Measurements from ENCODE around the gene IL23R.
"Not testable (repeated sequence)": the region's sequence is repeated elsewhere in the genome, so short reads cannot be mapped to it uniquely, and the experiment has no call there.

Gene IL23R

DNA sequence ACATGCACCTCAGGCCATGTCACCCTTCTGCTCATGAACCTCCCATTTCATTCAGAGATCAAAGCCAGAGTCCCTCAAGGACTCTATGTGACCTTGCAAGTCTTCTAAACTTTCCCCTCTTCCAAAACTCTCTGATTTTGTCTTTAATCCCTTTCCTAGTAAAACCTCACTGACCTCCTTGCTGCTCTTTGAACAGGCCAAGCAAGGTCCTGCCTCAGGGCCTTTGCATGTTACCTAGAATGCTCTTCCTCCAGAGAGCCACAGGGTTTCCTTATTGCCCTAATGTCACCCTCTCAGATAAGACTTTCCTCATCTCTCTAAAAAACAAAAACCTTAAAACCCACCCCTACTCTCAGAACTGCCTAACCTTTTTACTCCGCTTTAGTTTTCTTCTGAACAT lies 26.6 kb downstream of the IL23R start:
- CTCF ChIA-PET: interaction anchor here (1.1 to 1.8 kb wide), 3 partner anchors 19 to 21 kb away, joined by 3 to 9 read pairs (median 3); no protein-coding TSS in a partner anchor
- DNase-seq (ENCODE audit: low read depth, low spot score): no peak

GRCh38 chr1:67193704-67194103 lies 27.4 kb downstream of the IL23R start:
- POLR2A ChIA-PET: no interaction called here
- CTCF ChIA-PET: interaction anchor here (1.1 to 1.6 kb wide), 2 partner anchors 18 to 21 kb away, joined by 3 read pairs; no protein-coding TSS in a partner anchor
- TF ChIP-seq, protein P1, sequence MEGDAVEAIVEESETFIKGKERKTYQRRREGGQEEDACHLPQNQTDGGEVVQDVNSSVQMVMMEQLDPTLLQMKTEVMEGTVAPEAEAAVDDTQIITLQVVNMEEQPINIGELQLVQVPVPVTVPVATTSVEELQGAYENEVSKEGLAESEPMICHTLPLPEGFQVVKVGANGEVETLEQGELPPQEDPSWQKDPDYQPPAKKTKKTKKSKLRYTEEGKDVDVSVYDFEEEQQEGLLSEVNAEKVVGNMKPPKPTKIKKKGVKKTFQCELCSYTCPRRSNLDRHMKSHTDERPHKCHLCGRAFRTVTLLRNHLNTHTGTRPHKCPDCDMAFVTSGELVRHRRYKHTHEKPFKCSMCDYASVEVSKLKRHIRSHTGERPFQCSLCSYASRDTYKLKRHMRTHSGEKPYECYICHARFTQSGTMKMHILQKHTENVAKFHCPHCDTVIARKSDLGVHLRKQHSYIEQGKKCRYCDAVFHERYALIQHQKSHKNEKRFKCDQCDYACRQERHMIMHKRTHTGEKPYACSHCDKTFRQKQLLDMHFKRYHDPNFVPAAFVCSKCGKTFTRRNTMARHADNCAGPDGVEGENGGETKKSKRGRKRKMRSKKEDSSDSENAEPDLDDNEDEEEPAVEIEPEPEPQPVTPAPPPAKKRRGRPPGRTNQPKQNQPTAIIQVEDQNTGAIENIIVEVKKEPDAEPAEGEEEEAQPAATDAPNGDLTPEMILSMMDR (IDR thresholded peaks at IDR 0.05; ENCODE audit: insufficient read depth, low read length, missing control alignments): no peak
- no peak for DNase-seq (ENCODE audit: low read depth, low spot score)
- no peak overlapping the region for H3K4me3 ChIP-seq (ENCODE audit: low read depth, low read length)

More for the DNA sequence above, 26.6 kb downstream of the IL23R start:
- H3K4me3 ChIP-seq (ENCODE audit: low read depth, low read length): no peak overlapping the region
- TF ChIP-seq, protein P1 (IDR thresholded peaks at IDR 0.05; ENCODE audit: insufficient read depth, low read length, missing control alignments): no peak
- POLR2A ChIA-PET: no interaction called here

- ChIA-PET POLR2A (no interaction called here), CTCF (interaction anchor here (1.1 to 1.6 kb wide), 2 partner anchors 17 to 20 kb away, joined by 3 read pairs; no protein-coding TSS in a partner anchor)
- no peak for DNase-seq (ENCODE audit: low read depth, low spot score)
- TF ChIP-seq, protein P1 (IDR thresholded peaks at IDR 0.05; ENCODE audit: insufficient read depth, low read length, missing control alignments): no peak
- H3K4me3 ChIP-seq (ENCODE audit: low read depth, low read length): no peak overlapping the region
Measured at GRCh38 chr1:67194209-67194863, 28.1 kb downstream of the IL23R start.

DNA sequence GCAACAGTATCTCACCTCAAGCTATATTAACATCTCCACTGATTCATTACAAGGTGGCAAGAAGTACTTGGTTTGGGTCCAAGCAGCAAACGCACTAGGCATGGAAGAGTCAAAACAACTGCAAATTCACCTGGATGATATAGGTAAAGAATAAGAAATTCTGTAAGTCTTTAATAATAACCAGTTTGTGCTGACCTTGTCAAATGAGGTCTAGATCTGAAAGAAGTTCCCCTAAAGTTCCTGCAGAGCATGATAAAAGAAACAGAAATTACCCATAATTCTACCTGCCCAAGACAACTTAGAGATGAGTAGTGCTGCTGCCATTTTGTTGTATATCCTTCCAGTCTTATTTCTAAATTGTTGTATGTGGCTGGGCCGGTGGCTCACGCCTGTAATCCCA lies 34.5 kb downstream of the IL23R start:
- TF ChIP-seq, protein P1 (IDR thresholded peaks at IDR 0.05; ENCODE audit: insufficient read depth, low read length, missing control alignments): no peak
- ChIA-PET CTCF (no interaction called here), POLR2A (no interaction called here)
- DNase-seq (ENCODE audit: low read depth, low spot score): no peak
- H3K4me3 ChIP-seq (ENCODE audit: low read depth, low read length): no peak overlapping the region

GRCh38 chr1:67201891-67202290 lies 35.6 kb downstream of the IL23R start:
- TF ChIP-seq, protein P1 (IDR thresholded peaks at IDR 0.05; ENCODE audit: insufficient read depth, low read length, missing control alignments): no peak
- ChIA-PET POLR2A (no interaction called here), CTCF (interaction anchor here (0.6 to 2.6 kb wide), 3 partner anchors 10 to 230 kb away, joined by 3 to 12 read pairs (median 8); no protein-coding TSS in a partner anchor)
- DNase-seq (ENCODE audit: low read depth, low spot score): no peak
- H3K4me3 ChIP-seq (ENCODE audit: low read depth, low read length): no peak overlapping the region

DNA sequence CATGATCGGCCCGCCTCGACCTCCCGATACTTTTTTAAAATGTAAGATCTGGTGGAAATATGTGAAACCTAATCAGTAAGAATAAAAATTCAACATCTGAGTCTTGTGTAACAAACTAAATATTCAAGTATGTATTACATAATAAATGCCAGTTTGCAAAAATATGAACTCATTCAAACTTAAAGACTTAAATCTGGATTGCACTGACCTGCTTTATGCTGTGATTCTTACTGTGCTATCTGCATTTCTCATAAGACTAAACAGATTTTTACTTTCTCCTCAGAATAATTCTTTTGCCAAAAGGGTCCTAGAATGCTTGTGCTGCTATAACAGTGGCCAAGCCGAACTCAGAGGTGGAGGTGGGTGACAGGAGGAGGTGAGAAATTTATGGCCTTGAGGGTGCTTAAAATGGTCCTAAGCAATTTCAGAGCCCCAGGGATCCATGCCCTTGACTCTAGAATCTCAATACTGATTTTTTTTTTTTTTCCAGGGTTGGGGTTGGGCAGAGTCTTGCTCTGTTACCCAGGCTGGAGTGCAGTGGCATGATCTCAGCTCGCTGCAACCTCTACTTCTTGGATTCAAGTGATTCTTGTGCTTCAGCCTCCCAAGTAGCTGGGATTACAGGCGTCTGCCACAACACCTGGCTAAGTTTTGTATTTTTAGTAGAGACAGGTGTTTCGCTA lies 38.2 kb downstream of the IL23R start:
- H3K4me3 ChIP-seq (ENCODE audit: low read depth, low read length): no peak overlapping the region
- POLR2A ChIA-PET: no interaction called here
- TF ChIP-seq, protein P1 (IDR thresholded peaks at IDR 0.05; ENCODE audit: insufficient read depth, low read length, missing control alignments): no peak
- CTCF ChIA-PET: interaction anchor here (0.7 to 1.6 kb wide), 2 partner anchors 9 to 14 kb away, joined by 3 to 12 read pairs; no protein-coding TSS in a partner anchor
- no peak for DNase-seq (ENCODE audit: low read depth, low spot score)

DNA sequence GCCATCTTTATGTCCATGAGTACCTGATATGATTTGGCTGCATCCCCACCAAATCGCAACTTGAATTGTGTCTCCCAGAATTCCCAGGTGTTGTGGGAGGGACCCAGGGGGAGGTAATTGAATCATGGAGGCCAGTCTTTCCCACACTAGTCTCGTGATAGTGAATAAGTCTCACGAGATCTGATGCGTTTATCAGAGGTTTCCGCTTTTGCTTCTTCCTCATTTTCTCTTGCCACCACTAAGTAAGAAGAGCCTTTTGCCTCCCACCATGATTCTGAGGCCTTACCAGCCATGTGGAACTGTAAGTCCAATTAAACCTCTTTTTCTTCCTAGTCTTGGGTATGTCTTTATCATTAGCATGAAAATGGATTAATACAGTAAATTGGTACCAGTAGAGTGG lies 41.1 kb downstream of the IL23R start:
- POLR2A ChIA-PET; H3K4me3 ChIP-seq (ENCODE audit: low read depth, low read length); DNase-seq (ENCODE audit: low read depth, low spot score); CTCF ChIA-PET: not testable (repeated sequence)

All from AG04449 (cell line).